GM04504 (cell line): ENCODE data around the gene FAM72B.
A peak's percentile ranks its signal among the peaks of the same experiment; 100 is the strongest.
"Not testable (repeated sequence)": the region's sequence is repeated elsewhere in the genome, so short reads cannot be mapped to it uniquely, and the experiment has no call there.

Experiments used
- DNase-seq: peaks from one replicate; pipeline ENCODE4 v3.0.0-alpha.2; 2012; ENCODE audit warnings: low read depth

Gene FAM72B

GRCh38 chr1:121184290-121185127, at the start of gene FAM72B, which contains the start of gene SRGAP2C:
Gene FAM72B, minus strand, starts transcription at chr1:121184340. Its CDS starts 851 bp downstream, at chr1:121183489.
Gene SRGAP2C, plus strand, starts transcription at chr1:121184975. Its CDS starts 2,472 bp downstream, at chr1:121187447.
- DNase-seq = peak; percentile 98

GRCh38 chr1:121232445-121233125, 48.4 kb upstream of the FAM72B start:
- DNase-seq = not testable (repeated sequence)

GRCh38 chr1:121230636-121231035, 46.5 kb upstream of the FAM72B start:
- DNase-seq = not testable (repeated sequence)

GRCh38 chr1:121227544-121228330, 43.6 kb upstream of the FAM72B start:
- DNase-seq = not testable (repeated sequence)

- DNase-seq = not testable (repeated sequence)
Measured at GRCh38 chr1:121226925-121227324, 42.8 kb upstream of the FAM72B start.

- DNase-seq = not testable (repeated sequence)
Measured at GRCh38 chr1:121226295-121226904, 42.3 kb upstream of the FAM72B start.

- DNase-seq = not testable (repeated sequence)
Measured at GRCh38 chr1:121224714-121225113, 40.6 kb upstream of the FAM72B start.

GRCh38 chr1:121221770-121222169, 37.6 kb upstream of the FAM72B start:
- not testable (repeated sequence) for DNase-seq

GRCh38 chr1:121216676-121217075, 32.5 kb upstream of the FAM72B start:
- DNase-seq = not testable (repeated sequence)

GRCh38 chr1:121215699-121216417, 31.7 kb upstream of the FAM72B start:
- DNase-seq = not testable (repeated sequence)

GRCh38 chr1:121214544-121215156, 30.5 kb upstream of the FAM72B start:
- DNase-seq = not testable (repeated sequence)

GRCh38 chr1:121213491-121213890, 29.4 kb upstream of the FAM72B start:
- not testable (repeated sequence) for DNase-seq

GRCh38 chr1:121210778-121211177, 26.6 kb upstream of the FAM72B start:
- DNase-seq = not testable (repeated sequence)

- not testable (repeated sequence) for DNase-seq
Measured at GRCh38 chr1:121208375-121208774, 24.2 kb upstream of the FAM72B start.

GRCh38 chr1:121207328-121207727, 23.2 kb upstream of the FAM72B start:
- not testable (repeated sequence) for DNase-seq

- DNase-seq = not testable (repeated sequence)
Measured at GRCh38 chr1:121205786-121206711, 21.9 kb upstream of the FAM72B start.

GRCh38 chr1:121202986-121203385, 18.8 kb upstream of the FAM72B start:
- DNase-seq = not testable (repeated sequence)

GRCh38 chr1:121200985-121201981, 17.1 kb upstream of the FAM72B start:
- not testable (repeated sequence) for DNase-seq
